BE2C (cell line): ENCODE data around the gene MKLN1.
"Not testable (repeated sequence)": the region's sequence is repeated elsewhere in the genome, so short reads cannot be mapped to it uniquely, and the experiment has no call there.

Experiments
- DNase-seq: peaks from one replicate; pipeline ENCODE4 v3.0.0-alpha.2; 2020
- H3K27me3 ChIP-seq: fragments of 250-450 bp; sonication (Bioruptor Pico); 2 replicates; pipeline ENCODE4 v1.5.1; 2020; ENCODE audit warnings: mild to moderate bottlenecking
- H3K36me3 ChIP-seq: fragments of 250-450 bp; sonication (Bioruptor Pico); 2 replicates; pipeline ENCODE4 v1.5.1; 2020; ENCODE audit warnings: mild to moderate bottlenecking
- H3K4me1 ChIP-seq: fragments of 250-450 bp; sonication (Bioruptor Pico); 2 replicates; pipeline ENCODE4 v1.5.1; 2020
- H3K4me3 ChIP-seq: 2 replicates; pipeline ENCODE4 v1.5.1; 2011; ENCODE audit warnings: low read depth, low read length
- H3K9me3 ChIP-seq: fragments of 250-450 bp; sonication (Bioruptor Pico); 2 replicates; pipeline ENCODE4 v1.5.1; 2020
- TF ChIP-seq, protein P1 (sequence below): IDR thresholded peaks from 2 replicates; pipeline ENCODE4 v1.5.1; 2012; ENCODE audit warnings: mild to moderate bottlenecking, low read depth, low read length

MKLN1 gene

DNA sequence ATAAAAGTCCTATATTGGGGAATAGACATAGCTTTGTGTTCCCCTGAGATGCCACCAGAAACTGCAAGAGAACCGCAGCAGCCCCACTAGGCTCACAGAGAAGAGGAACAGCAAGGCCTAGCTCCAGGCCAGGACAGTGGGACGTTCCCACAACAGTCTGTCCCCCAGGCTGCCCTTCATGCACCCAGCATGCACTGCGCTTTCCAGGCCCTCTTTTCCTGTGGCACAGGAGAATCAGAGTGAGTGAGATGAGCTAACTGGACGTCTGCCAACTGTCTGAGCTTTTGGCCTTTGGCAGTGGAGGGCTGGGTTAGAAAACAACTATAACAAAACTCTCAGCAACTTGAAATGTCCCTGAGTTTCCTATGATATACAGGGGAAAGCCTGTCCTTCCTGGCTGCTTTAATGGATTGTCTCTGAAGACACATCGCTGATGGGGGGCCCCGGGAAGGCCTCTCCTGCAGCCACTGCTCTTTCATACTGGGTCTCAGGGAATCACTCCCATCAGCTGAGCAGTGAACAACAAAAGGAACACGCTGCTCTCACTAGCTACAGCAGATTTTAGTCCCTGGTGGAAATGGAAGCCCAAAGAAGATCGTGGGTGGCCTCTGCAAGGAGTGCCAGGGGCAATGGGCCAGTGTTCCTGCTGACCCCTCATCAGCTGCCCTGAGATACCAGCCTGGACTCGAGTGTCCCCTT, 175.3 kb downstream of the MKLN1 start:
- DNase-seq, result peak; percentile 88
- Histone ChIP-seq H3K4me1 (peaks cover 10% of the 10 kb centered on the region), H3K27me3 (no peaks in the 10 kb centered on the region), H3K9me3 (no peaks in the 10 kb centered on the region), H3K4me3 (no peak overlapping the region), H3K36me3 (peaks cover 3% of the 10 kb centered on the region; the same call in 1 of the 2 replicates)
- TF ChIP-seq, protein P1, sequence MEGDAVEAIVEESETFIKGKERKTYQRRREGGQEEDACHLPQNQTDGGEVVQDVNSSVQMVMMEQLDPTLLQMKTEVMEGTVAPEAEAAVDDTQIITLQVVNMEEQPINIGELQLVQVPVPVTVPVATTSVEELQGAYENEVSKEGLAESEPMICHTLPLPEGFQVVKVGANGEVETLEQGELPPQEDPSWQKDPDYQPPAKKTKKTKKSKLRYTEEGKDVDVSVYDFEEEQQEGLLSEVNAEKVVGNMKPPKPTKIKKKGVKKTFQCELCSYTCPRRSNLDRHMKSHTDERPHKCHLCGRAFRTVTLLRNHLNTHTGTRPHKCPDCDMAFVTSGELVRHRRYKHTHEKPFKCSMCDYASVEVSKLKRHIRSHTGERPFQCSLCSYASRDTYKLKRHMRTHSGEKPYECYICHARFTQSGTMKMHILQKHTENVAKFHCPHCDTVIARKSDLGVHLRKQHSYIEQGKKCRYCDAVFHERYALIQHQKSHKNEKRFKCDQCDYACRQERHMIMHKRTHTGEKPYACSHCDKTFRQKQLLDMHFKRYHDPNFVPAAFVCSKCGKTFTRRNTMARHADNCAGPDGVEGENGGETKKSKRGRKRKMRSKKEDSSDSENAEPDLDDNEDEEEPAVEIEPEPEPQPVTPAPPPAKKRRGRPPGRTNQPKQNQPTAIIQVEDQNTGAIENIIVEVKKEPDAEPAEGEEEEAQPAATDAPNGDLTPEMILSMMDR, result no peak

DNA sequence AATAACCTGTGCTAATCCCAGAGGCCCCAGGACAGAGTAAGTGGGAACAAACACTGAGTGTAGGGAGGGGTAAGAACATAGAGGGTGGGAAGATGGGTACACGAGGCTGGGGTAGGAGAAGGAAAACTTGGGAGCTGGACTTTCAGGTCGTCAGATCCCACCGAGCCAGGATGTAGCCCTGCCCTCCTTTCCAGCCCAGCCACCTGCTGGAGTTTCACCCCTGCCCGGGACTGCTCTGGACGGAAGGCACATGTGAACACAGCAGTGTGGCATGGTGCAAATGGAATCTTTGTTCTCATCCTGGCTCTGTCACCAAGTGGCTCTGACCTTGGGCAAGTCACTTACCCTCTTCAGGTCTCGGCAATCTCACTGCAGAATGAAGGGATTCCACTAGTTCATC, 176.0 kb downstream of the MKLN1 start:
- H3K4me3 ChIP-seq, result no peak overlapping the region
- no peaks in the 10 kb centered on the region for H3K27me3 ChIP-seq
- DNase-seq, result no peak
- no peaks in the 10 kb centered on the region for H3K9me3 ChIP-seq
- H3K4me1 ChIP-seq, result peaks cover 10% of the 10 kb centered on the region
- no peaks in the 10 kb centered on the region for H3K36me3 ChIP-seq
- TF ChIP-seq, protein P1, result no peak

DNA sequence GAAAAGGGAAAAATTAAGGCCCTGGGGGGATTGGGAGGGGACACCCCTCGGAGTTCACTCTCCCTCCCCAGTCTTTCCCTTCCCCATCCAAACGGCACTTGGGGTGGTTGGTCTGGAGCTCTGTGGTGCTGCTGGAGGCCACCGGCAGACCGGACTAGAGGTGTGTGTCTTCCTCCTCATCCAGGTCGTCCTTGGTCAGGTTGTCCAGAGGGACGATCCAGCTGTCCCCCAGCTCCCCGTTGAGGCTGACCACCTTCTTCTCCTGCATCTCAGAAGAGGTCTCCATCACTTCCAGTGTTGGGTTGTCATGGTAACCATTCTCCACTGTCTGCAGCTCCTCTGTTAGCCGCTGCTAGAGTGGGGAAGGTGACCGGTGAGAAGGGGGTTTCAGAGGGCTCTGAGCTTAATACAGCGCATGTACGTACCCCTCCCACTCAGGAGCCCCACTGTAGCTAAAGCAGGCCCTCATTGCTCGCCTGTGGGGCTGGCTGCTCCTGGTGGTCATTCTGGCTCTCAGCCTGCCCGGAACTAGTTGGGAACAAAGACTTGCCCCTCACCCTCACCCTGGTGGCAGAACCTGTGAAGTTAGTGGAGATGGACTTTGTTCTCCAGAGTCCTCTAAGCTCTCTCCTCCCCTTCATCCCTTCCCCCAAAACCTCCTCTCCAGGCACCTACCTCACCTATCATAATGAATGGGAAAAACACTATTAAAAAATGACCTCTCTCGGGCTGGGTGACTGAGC, 176.7 kb downstream of the MKLN1 start:
- DNase-seq, result no peak
- Histone ChIP-seq H3K4me1 (peaks cover 10% of the 10 kb centered on the region), H3K9me3 (no peaks in the 10 kb centered on the region), H3K27me3 (no peaks in the 10 kb centered on the region), H3K4me3 (no peak overlapping the region), H3K36me3 (no peaks in the 10 kb centered on the region)
- TF ChIP-seq, protein P1, result no peak

DNA sequence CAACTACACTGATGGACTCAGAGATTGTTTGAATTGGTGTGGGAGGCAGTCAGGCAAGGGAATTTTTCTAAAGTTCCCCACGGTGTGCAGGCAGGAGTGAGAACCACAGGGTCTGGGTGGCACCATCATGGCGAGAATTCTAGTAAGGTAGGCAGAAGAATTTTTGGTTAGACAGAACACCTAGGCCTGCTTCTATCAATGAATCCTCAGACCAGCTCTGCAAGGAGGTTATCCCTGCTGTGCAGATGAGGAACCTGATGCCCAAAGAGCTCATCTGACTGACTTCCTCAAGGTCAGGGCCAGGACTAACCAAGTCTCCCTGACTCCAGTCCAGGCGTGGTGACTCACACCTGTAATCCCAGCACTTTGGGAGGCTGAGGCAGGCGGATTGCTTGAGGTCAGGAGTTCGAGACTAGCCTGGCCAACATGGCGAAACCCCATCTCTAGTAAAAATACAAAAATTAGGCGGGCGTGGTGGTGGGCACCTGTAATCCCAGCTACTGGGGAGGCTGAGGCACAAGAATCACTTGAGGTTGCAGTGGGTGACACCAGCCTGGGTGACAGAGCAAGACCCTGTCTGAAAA, 177.5 kb downstream of the MKLN1 start:
- not testable (repeated sequence) for DNase-seq, H3K9me3 ChIP-seq, H3K4me3 ChIP-seq, H3K27me3 ChIP-seq, H3K36me3 ChIP-seq
- peaks cover 10% of the 10 kb centered on the region for H3K4me1 ChIP-seq

DNA sequence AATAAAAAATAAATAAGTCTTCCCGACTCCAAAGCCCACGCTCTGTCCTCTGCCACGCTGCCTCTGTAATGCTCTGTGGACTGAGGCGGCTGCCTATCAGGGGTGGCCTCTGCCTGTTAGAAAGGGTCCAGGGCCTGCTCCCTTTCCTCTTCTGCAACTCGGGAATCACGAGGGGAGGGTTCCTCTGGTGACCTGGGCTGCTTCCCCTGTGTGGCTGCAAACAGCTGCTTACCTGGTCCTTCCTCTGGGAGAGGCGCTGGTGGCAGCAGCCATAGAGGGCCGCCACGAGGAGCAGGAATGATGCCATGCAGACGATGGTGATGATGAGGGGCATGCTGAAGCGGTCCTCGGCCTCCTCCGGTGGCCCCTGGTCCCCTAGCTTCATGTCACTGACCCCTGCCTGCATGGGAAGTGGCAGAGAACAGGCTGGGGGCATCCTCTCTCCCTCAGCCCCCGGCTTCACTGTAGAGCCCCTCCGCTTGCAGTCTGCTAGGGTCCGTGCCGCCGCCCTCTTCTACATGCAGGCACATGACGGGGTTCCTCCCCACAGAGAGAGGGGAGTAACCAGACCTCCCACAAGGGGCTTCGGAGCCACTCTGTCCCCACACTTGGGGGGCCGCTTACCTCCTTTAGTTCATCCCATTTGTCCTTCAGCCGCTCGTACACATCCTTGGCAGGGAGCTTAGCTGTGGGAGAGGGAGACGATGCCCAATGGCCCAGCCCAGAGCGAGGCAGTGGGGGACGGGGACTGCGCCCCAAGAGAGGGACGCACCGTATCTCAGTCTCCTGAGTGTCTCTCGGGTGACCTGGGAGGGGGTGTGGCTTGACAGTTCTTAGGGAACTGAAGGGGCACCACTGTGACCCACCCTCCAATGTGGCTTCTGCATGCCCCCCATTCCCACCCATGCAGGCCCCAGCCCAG, 178.2 kb downstream of the MKLN1 start:
- TF ChIP-seq, protein P1, result no peak
- no peak overlapping the region for H3K4me3 ChIP-seq
- H3K36me3 ChIP-seq, result no peaks in the 10 kb centered on the region
- H3K9me3 ChIP-seq, result no peaks in the 10 kb centered on the region
- H3K4me1 ChIP-seq, result peaks cover 10% of the 10 kb centered on the region
- H3K27me3 ChIP-seq, result no peaks in the 10 kb centered on the region
- no peak for DNase-seq

DNA sequence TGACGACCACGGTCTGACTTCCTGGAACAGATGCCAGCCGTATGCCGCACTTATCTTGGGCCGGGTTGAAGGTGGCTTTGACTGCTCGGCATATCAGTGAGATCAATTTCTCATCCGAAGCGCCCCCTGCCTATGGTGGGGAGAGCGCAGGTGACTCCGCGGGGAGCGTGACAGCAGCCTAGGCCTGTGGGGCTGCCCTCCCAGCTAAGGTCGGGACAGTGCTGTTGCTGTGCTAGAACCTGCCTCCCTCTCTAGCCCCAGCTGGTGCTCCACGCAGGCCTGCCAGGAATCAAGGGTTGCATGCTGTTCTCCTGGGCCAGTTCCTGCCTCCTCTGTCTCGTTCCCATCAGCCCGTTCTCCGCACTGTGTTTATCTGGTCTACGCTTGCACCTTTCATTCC, 178.9 kb downstream of the MKLN1 start:
- peak; percentile 46 for DNase-seq
- H3K4me3 ChIP-seq, result no peak overlapping the region
- no peaks in the 10 kb centered on the region for H3K27me3 ChIP-seq
- no peaks in the 10 kb centered on the region for H3K9me3 ChIP-seq
- peaks cover 10% of the 10 kb centered on the region for H3K4me1 ChIP-seq
- TF ChIP-seq, protein P1, result peak; percentile 32
- no peaks in the 10 kb centered on the region for H3K36me3 ChIP-seq
